Neural progenitor cell (in vitro differentiated cells): Measurements from ENCODE around the gene NALF2. TPM values are rescaled to one million over a fixed set of nuclear protein-coding genes. Genes with fewer than 3 reads are reported as not detected.

ENCODE experiments used
- DNase-seq: peaks from one replicate; pipeline ENCODE4 v3.0.0-alpha.2; 2016; ENCODE audit warnings: low spot score
- H2AFZ ChIP-seq: fragments of 200-600 bp; sonication (generic); replicated peaks from 2 replicates; pipeline ENCODE4 v1.6.1; 2016; ENCODE audit warnings: antibody characterized with exemption
- H3F3A ChIP-seq: fragments of 200-600 bp; sonication (generic); 2 replicates; pipeline ENCODE4 v1.6.1; 2016; ENCODE audit warnings: antibody characterized with exemption, low read depth
- H3K27ac ChIP-seq: fragments of 200-600 bp; sonication (generic); 2 replicates; pipeline ENCODE4 v1.5.1; 2016; ENCODE audit warnings: mild to moderate bottlenecking
- H3K27me3 ChIP-seq: fragments of 200-600 bp; sonication (generic); 2 replicates; pipeline ENCODE4 v1.6.1; 2016; ENCODE audit warnings: mild to moderate bottlenecking, moderate library complexity
- H3K36me3 ChIP-seq: fragments of 200-600 bp; sonication (generic); 2 replicates; pipeline ENCODE4 v1.5.1; 2016
- H3K4me1 ChIP-seq: fragments of 200-600 bp; sonication (generic); 2 replicates; pipeline ENCODE4 v1.6.1; 2016; ENCODE audit warnings: mixed run types
- H3K4me2 ChIP-seq: fragments of 200-600 bp; sonication (generic); 2 replicates; pipeline ENCODE4 v1.6.1; 2016
- H3K4me3 ChIP-seq: fragments of 200-600 bp; sonication (generic); 2 replicates; pipeline ENCODE4 v1.5.1; 2016
- H3K79me2 ChIP-seq: fragments of 200-600 bp; sonication (generic); 2 replicates; pipeline ENCODE4 v1.6.1; 2016; ENCODE audit warnings: low read depth
- H3K9ac ChIP-seq: fragments of 200-600 bp; sonication (generic); 2 replicates; pipeline ENCODE4 v1.6.1; 2016
- H3K9me3 ChIP-seq: fragments of 200-600 bp; sonication (generic); 2 replicates; pipeline ENCODE4 v1.5.1; 2016; ENCODE audit warnings: low read depth
- H4K20me1 ChIP-seq: fragments of 200-600 bp; sonication (generic); 2 replicates; pipeline ENCODE4 v1.6.1; 2016; ENCODE audit warnings: low read depth
- H3K27ac Mint-ChIP-seq: 3 replicates; pipeline ENCODE4 v1.8.0; 2021; ENCODE audit warnings: mixed read lengths
- H3K27me3 Mint-ChIP-seq: 2 replicates; pipeline ENCODE4 v1.8.0; 2022; ENCODE audit warnings: low read depth, mild to moderate bottlenecking, inconsistent platforms, moderate library complexity, mixed read lengths; ENCODE audit not compliant: insufficient read depth
- H3K36me3 Mint-ChIP-seq: 3 replicates; pipeline ENCODE4 v1.8.0; 2021; ENCODE audit warnings: mixed read lengths
- H3K4me1 Mint-ChIP-seq: 3 replicates; pipeline ENCODE4 v1.8.0; 2021; ENCODE audit warnings: mixed read lengths
- H3K4me3 Mint-ChIP-seq: 3 replicates; pipeline ENCODE4 v1.8.0; 2021; ENCODE audit warnings: mild to moderate bottlenecking, moderate library complexity, mixed read lengths
- H3K9me3 Mint-ChIP-seq: 3 replicates; pipeline ENCODE4 v1.8.0; 2020; ENCODE audit warnings: mixed read lengths
- EZH2 ChIP-seq: fragments of 200-600 bp; sonication (generic); IDR thresholded peaks from 2 replicates; pipeline ENCODE4 v1.6.1; 2017; ENCODE audit warnings: antibody characterized with exemption, mild to moderate bottlenecking, moderate library complexity
- EZH2phosphoT487 ChIP-seq: fragments of 200-600 bp; sonication (generic); IDR thresholded peaks from 2 replicates; pipeline ENCODE4 v1.6.1; 2017; ENCODE audit warnings: antibody characterized with exemption
- total RNA-seq: library from RNA; depleted of rRNA; stranded (reverse); fragments of >200 nt; gene quantifications from 2 replicates; pipeline ENCODE4 v1.2.3, GENCODE V29; 2015; ENCODE audit warnings: low replicate concordance
- TF ChIP-seq, protein P1 (sequence below): fragments of 200-600 bp; sonication (generic); IDR thresholded peaks from 2 replicates; pipeline ENCODE4 v1.5.1; 2017; ENCODE audit warnings: antibody characterized with exemption, mild to moderate bottlenecking

The NALF2 gene
- total RNA-seq, 1 donor from 2014 or later: 1.6 TPM

DNA sequence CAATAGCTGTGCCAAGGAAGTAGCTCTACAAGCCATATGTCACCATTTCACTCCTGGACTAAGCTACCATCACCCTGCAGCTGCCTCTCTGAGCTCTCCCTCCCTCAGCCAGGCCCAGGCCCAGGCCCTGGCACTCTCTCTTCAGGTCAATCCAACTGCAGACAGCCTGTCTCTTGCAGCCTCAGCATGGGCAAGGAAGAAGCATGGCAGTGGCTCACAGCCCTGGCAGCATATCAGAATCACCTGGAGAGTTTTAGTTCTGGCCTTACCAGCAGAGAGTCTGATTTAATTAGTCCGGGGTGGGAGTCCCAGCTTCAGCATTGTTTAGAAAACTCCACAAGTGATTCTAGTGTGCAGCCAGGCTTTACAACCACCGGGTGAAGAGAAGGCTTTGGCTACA lies 31.5 kb downstream of the NALF2 start:
- Mint-ChIP-seq H3K27ac (no peak overlapping the region), H3K36me3 (no peaks in the 10 kb centered on the region), H3K4me1 (peaks cover 11% of the 10 kb centered on the region), H3K9me3 (peaks cover 21% of the 10 kb centered on the region), H3K4me3 (no peak overlapping the region), H3K27me3 (peaks cover 15% of the 10 kb centered on the region)
- no peaks in the 10 kb centered on the region for H3K9me3 ChIP-seq
- no peak overlapping the region for H3K4me3 ChIP-seq
- H4K20me1 ChIP-seq: no peaks in the 10 kb centered on the region
- no peaks in the 10 kb centered on the region for H3K79me2 ChIP-seq
- no peaks in the 10 kb centered on the region for H3F3A ChIP-seq
- H2AFZ ChIP-seq: no peak overlapping the region
- H3K4me1 ChIP-seq: no peaks in the 10 kb centered on the region
- TF ChIP-seq EZH2: no peak
- TF ChIP-seq, protein P1, sequence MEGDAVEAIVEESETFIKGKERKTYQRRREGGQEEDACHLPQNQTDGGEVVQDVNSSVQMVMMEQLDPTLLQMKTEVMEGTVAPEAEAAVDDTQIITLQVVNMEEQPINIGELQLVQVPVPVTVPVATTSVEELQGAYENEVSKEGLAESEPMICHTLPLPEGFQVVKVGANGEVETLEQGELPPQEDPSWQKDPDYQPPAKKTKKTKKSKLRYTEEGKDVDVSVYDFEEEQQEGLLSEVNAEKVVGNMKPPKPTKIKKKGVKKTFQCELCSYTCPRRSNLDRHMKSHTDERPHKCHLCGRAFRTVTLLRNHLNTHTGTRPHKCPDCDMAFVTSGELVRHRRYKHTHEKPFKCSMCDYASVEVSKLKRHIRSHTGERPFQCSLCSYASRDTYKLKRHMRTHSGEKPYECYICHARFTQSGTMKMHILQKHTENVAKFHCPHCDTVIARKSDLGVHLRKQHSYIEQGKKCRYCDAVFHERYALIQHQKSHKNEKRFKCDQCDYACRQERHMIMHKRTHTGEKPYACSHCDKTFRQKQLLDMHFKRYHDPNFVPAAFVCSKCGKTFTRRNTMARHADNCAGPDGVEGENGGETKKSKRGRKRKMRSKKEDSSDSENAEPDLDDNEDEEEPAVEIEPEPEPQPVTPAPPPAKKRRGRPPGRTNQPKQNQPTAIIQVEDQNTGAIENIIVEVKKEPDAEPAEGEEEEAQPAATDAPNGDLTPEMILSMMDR: no peak
- TF ChIP-seq EZH2phosphoT487: no peak
- H3K36me3 ChIP-seq: no peaks in the 10 kb centered on the region
- no peak for DNase-seq
- no peak overlapping the region for H3K4me2 ChIP-seq
- no peak overlapping the region for H3K9ac ChIP-seq
- no peak overlapping the region for H3K27ac ChIP-seq
- no peaks in the 10 kb centered on the region for H3K27me3 ChIP-seq

DNA sequence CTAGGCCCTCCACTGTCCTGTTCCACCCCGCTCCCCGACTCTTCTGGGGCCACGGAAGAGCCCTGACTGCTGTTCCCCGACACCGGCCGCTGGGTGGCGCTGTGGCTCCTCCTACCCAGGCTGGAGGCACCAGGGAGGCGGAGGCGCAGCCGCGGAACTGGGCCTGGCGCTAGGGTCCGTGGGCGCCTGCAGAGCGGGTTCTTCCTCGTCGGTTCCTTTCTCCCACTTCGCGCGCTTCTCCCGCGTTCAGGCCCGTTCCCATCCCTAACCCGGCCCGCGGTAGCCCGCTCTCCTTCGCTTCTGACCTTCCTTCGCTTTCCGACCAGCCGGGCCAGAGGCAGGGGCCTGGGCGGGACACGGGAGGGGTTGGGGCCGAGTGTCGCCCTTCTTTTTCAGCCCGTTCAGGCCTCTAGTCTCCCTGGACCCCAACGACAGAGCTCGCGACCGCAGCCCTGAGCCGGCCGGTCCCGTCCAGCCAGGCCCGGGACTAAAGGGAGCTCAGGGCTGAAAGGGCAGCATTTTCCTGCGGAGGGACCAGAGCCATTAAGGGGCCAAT lies 34.3 kb downstream of the NALF2 start:
- H3K4me1 Mint-ChIP-seq: peaks cover 11% of the 10 kb centered on the region
- H3K4me3 Mint-ChIP-seq: peak overlapping the region; percentile 69
- H3F3A ChIP-seq: no peaks in the 10 kb centered on the region
- no peak overlapping the region for H3K9ac ChIP-seq
- H3K27me3 Mint-ChIP-seq: peaks cover 10% of the 10 kb centered on the region
- H3K4me1 ChIP-seq: no peaks in the 10 kb centered on the region
- no peaks in the 10 kb centered on the region for H3K27me3 ChIP-seq
- no peaks in the 10 kb centered on the region for H3K79me2 ChIP-seq
- H3K27ac Mint-ChIP-seq: no peak overlapping the region
- peak overlapping the region; percentile 76 for H3K4me2 ChIP-seq
- H3K36me3 ChIP-seq: no peaks in the 10 kb centered on the region
- DNase-seq: peak; percentile 81
- no peak overlapping the region for H3K27ac ChIP-seq
- H3K9me3 Mint-ChIP-seq: peaks cover 14% of the 10 kb centered on the region
- H3K9me3 ChIP-seq: no peaks in the 10 kb centered on the region
- peak overlapping the region; percentile 86 for H2AFZ ChIP-seq
- TF ChIP-seq, protein P1: peak; percentile 72
- TF ChIP-seq EZH2 (no peak), EZH2phosphoT487 (no peak)
- H3K36me3 Mint-ChIP-seq: no peaks in the 10 kb centered on the region
- peak overlapping the region; percentile 49 for H3K4me3 ChIP-seq
- H4K20me1 ChIP-seq: no peaks in the 10 kb centered on the region

DNA sequence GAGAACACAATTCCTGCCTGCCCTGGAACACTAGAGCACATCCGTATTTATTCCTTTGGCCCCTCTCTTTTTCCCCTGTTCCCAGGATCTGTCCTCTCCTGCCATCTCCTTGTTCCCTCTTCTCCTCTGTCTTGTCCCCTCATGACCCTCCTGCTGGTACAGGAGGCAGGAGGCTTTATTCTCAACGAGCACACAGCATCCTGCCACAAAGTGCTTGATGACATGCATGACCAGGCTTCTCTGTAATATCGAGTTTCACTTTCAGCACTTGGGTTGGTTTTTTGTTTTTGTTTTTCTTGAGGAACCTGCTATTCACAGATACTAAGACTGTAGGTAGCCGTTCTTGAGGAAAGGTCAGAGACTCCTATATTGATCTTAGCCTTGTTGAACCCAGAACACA lies 35.3 kb downstream of the NALF2 start:
- Histone ChIP-seq H2AFZ (no peak overlapping the region), H3K79me2 (no peaks in the 10 kb centered on the region), H3K36me3 (no peaks in the 10 kb centered on the region), H3K4me2 (no peak overlapping the region), H4K20me1 (no peaks in the 10 kb centered on the region), H3K4me3 (no peak overlapping the region), H3K9me3 (no peaks in the 10 kb centered on the region), H3K27me3 (no peaks in the 10 kb centered on the region), H3K4me1 (no peaks in the 10 kb centered on the region), H3K27ac (no peak overlapping the region), H3K9ac (no peak overlapping the region), H3F3A (no peaks in the 10 kb centered on the region)
- Mint-ChIP-seq H3K27ac (peak overlapping the region; percentile 43), H3K4me3 (peak overlapping the region; percentile 39), H3K4me1 (peaks cover 11% of the 10 kb centered on the region), H3K36me3 (no peaks in the 10 kb centered on the region), H3K9me3 (peaks cover 11% of the 10 kb centered on the region), H3K27me3 (peaks cover 10% of the 10 kb centered on the region)
- TF ChIP-seq, protein P1: no peak
- no peak for TF ChIP-seq EZH2
- no peak for TF ChIP-seq EZH2phosphoT487
- DNase-seq: no peak
